Breast epithelium (tissue), 3 donors: ENCODE measurements around the gene C3orf38.

Source experiments
- POLR2A ChIP-seq: fragments of 450-650 bp; IDR thresholded peaks from one replicate; pipeline ENCODE4 v1.6.1; 2016; ENCODE audit warnings: antibody characterized with exemption, mild to moderate bottlenecking, moderate library complexity
- POLR2AphosphoS5 ChIP-seq, 3 donors: sonication (generic); formaldehyde crosslinking; IDR thresholded peaks; one replicate each; pipeline ENCODE4 v1.6.1; 2017; ENCODE audit warnings: antibody characterized with exemption in 3 of 3
- TF ChIP-seq, protein P1 (sequence below), 3 donors: fragments of 450-650 bp; IDR thresholded peaks; one replicate each; pipeline ENCODE4 v1.5.1; 2016 to 2017; ENCODE audit warnings: antibody characterized with exemption in 3 of 3, mild to moderate bottlenecking in 3 of 3, moderate library complexity in 3 of 3

DNA sequence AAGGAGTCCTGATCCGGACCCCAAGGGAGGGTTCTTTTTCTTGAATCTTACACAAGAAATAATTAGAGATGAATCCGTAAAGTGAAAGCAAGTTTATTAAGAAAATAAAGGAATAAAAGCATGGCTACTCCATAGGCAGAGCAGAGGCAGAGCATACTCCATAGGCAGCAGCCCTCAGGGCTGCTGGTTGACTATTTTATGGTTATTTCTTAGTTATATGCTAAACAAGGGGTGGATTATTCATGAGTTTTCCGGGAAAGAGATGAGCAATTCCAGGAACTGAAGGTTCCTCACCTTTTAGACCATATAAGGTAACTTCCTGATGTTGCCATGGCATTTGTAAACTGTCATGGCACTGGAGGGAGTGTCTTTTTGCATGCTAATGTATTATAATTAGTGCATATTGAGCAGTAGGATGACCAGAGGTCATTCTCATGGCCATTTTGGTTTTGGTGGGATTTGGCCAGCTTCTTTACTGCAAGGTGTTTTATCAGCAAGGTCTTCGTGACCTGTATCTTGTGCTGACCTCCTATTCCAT, 42.2 kb downstream of the C3orf38 start:
- TF ChIP-seq, protein P1, sequence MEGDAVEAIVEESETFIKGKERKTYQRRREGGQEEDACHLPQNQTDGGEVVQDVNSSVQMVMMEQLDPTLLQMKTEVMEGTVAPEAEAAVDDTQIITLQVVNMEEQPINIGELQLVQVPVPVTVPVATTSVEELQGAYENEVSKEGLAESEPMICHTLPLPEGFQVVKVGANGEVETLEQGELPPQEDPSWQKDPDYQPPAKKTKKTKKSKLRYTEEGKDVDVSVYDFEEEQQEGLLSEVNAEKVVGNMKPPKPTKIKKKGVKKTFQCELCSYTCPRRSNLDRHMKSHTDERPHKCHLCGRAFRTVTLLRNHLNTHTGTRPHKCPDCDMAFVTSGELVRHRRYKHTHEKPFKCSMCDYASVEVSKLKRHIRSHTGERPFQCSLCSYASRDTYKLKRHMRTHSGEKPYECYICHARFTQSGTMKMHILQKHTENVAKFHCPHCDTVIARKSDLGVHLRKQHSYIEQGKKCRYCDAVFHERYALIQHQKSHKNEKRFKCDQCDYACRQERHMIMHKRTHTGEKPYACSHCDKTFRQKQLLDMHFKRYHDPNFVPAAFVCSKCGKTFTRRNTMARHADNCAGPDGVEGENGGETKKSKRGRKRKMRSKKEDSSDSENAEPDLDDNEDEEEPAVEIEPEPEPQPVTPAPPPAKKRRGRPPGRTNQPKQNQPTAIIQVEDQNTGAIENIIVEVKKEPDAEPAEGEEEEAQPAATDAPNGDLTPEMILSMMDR (IDR thresholded peaks at IDR 0.05) = no peak
- no peak for TF ChIP-seq POLR2A
- TF ChIP-seq POLR2AphosphoS5 (IDR thresholded peaks at IDR 0.05) = no peak
